ENCODE measurements around the gene SARM1.

The SARM1 gene

DNA sequence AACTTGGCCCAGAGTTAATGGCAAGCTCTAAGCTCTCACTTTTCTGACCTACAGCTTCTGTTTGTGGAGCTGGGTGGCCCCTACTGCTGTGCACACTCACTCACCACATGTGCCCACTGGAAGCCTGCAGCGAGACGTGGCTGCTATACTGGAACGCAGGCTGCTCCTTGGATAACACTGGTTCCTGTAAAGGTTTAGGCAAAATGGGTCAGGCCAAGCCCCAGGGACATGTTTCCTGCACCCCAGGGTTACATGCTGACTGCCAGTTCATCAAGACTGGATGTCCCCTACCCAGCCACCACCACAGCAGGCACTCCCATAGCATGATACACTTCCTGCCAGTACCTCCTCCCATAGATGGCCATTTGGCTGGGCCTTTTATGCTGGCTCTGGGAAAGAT, 22.5 kb upstream of the SARM1 start:
- Mint-ChIP-seq H3K4me1 (ENCODE audit: low read depth) (no peaks in the 10 kb centered on the region), H3K27me3 (no peaks in the 10 kb centered on the region), H3K27ac (no peak overlapping the region), H3K9me3 (ENCODE audit: low read depth) (no peaks in the 10 kb centered on the region), H3K4me3 (no peak overlapping the region), H3K36me3 (no peaks in the 10 kb centered on the region)

DNA sequence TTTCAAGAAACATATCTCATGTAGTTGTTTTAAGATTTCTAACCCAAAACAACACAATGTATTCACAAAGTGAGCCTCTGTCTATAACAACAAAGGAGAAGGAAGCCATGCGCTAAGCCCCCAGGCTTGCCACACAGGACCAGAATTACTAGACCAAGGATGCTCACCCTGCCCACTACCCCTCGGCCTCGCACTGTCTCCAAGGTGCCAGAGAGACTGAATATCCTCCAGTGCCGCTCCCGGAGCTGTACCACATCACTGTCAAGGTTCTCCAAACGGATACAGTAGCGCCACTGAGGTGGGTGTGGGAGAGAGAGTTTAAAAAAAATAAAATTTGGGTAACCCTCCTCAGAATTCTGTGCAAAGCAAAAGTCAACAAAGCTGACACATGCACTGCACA, 21.2 kb upstream of the SARM1 start:
- Mint-ChIP-seq H3K4me3 (no peak overlapping the region), H3K9me3 (ENCODE audit: low read depth) (no peaks in the 10 kb centered on the region), H3K4me1 (ENCODE audit: low read depth) (peaks cover 5% of the 10 kb centered on the region), H3K27me3 (no peaks in the 10 kb centered on the region), H3K36me3 (no peaks in the 10 kb centered on the region), H3K27ac (no peak overlapping the region)

GRCh38 chr17:28357061-28357900, 14.2 kb upstream of the SARM1 start, which contains the start of gene POLDIP2:
Gene POLDIP2, minus strand, starts transcription at chr17:28357527. Its CDS starts 79 bp downstream, at chr17:28357448.
- H3K36me3 Mint-ChIP-seq: no peaks in the 10 kb centered on the region
- peak within 1 kb of the TSS; percentile 91 for H3K27ac Mint-ChIP-seq
- H3K4me1 Mint-ChIP-seq (ENCODE audit: low read depth): peaks cover 27% of the 10 kb centered on the region
- no peaks in the 10 kb centered on the region for H3K9me3 Mint-ChIP-seq (ENCODE audit: low read depth)
- no peaks in the 10 kb centered on the region for H3K27me3 Mint-ChIP-seq
- H3K4me3 Mint-ChIP-seq: peak within 1 kb of the TSS; percentile 97

DNA sequence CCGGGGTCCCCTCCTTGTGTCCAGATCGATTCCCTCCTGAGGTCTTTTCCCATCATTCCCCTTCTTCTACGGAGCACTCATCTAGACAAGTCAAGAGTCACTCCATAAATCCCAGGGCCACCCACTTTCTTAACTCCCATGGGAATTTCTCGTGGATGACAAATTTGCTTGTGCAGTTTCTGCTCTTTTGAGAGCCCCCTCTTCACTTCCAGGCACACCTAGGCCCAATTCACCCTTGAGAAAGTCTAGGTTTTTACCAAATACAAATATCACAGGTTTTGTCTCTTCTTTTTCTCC, 13.6 kb upstream of the SARM1 start:
- Mint-ChIP-seq H3K27ac (peak overlapping the region; percentile 91), H3K4me1 (ENCODE audit: low read depth) (peaks cover 27% of the 10 kb centered on the region), H3K9me3 (ENCODE audit: low read depth) (no peaks in the 10 kb centered on the region), H3K36me3 (no peaks in the 10 kb centered on the region), H3K4me3 (peak overlapping the region; percentile 97), H3K27me3 (no peaks in the 10 kb centered on the region)

GRCh38 chr17:28363186-28363585, 8.3 kb upstream of the SARM1 start:
- no peaks in the 10 kb centered on the region for H3K9me3 Mint-ChIP-seq (ENCODE audit: low read depth)
- H3K4me3 Mint-ChIP-seq: no peak overlapping the region
- H3K4me1 Mint-ChIP-seq (ENCODE audit: low read depth): peaks cover 4% of the 10 kb centered on the region
- H3K27me3 Mint-ChIP-seq: no peaks in the 10 kb centered on the region
- H3K27ac Mint-ChIP-seq: no peak overlapping the region
- H3K36me3 Mint-ChIP-seq: no peaks in the 10 kb centered on the region

DNA sequence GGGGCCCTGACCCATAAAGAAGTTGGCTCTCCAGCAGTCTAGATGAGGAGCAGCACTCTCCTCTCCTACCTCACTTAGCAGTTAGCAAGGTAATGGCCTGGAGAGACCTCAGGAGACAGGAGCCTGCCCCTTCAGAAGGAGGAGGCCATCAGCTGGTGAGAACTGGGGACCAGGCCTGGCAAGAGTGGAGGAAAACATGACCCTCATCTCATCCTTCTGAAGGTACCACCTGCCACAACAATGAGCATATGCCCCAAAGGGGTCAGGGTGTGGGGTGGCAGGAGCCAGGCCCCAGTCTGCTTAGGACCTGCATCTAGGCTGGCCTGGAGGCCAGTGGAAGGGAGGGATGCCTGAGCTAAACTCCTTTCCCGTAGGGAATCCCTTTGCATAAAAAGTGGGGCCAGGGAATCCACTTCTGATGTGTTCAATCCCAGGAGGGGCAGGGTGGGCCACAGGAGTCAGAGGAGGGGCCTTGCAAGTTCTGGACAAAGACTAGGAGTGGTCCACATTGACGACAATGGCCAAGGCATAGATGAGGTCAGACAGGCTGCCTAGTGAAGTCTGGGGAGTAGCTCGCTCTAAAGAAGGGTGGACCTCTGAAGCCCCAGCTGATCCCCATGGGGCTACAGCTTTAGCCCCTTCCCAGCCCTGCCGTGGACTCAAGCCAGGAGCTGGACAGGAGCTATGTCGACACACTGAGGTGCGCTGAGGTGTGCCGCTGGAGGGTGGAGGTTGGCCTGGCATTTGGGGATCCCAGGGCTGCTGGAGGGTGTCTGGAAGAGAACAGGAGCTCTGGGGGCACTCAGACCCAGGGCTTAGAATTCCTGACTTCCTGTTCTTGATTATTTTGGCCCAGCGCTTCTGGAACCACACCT, 7.5 kb upstream of the SARM1 start:
- no peak overlapping the region for H3K27ac Mint-ChIP-seq
- no peak overlapping the region for H3K4me3 Mint-ChIP-seq
- no peaks in the 10 kb centered on the region for H3K27me3 Mint-ChIP-seq
- no peaks in the 10 kb centered on the region for H3K4me1 Mint-ChIP-seq (ENCODE audit: low read depth)
- H3K9me3 Mint-ChIP-seq (ENCODE audit: low read depth): no peaks in the 10 kb centered on the region
- no peaks in the 10 kb centered on the region for H3K36me3 Mint-ChIP-seq

DNA sequence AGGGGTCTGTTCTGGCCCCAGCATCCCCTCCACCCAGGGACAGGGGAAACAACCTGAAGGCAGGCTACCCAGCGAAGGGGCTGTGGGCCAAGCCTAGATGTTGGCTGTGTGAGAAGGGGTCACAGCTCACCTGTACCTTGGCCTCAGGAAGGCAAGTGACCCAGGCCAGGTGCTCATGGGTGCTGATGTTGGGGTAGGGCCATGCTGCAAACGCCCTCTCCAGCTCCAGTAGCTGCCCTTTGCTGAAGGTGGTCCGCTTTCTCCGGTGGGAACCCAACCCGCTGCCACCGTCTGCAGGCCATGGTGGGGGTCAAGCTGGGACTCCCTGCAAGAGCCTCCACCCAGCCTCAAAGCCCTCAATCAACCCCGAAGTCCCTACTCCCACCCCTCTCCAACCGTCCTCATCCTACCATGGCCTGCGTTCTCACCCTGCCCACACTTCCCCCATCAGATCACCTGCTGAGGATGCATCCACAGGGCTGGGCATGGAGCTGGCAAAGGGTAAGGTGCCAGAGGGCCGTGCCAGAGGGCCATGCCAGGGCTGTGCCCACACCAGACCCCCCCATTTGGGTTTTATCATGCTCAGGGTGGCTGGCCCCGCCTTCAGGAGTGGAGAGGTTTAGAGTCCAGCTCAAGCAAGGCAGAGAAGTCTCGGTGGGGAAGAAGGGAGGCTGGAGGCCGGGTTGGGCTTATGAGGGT, 6.7 kb upstream of the SARM1 start, which contains the start of gene SEBOX:
SEBOX (minus strand) TSS at position 535 of the 699 bp plus-strand sequence; CDS start at position 487, 48 bp downstream.
- Mint-ChIP-seq H3K27ac (no peak within 1 kb of the TSS), H3K27me3 (no peaks in the 10 kb centered on the region), H3K9me3 (ENCODE audit: low read depth) (no peaks in the 10 kb centered on the region), H3K4me1 (ENCODE audit: low read depth) (no peaks in the 10 kb centered on the region), H3K36me3 (no peaks in the 10 kb centered on the region), H3K4me3 (no peak within 1 kb of the TSS)

DNA sequence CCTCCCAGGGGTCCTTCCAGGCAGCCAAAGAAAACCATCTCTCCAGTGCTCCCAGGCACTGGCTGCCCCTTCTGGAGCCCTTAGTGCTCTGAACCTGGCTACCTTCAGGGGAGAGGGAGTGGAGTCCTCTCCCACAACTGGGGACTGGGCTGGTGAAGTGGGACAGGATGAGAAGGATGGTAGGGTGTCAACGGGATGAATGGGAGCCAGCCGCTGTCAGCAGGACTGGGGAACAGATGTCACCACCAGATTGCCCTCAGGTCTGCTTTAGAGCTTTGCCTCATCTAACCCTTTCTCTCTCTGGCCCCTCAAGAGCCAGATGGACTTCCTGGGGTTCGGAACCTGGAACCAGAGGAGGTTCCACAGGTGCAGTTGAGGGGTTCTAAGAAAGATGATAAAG, 6.0 kb upstream of the SARM1 start:
- H3K4me3 Mint-ChIP-seq: no peak overlapping the region
- H3K4me1 Mint-ChIP-seq (ENCODE audit: low read depth): peaks cover 4% of the 10 kb centered on the region
- no peaks in the 10 kb centered on the region for H3K27me3 Mint-ChIP-seq
- H3K27ac Mint-ChIP-seq: no peak overlapping the region
- no peaks in the 10 kb centered on the region for H3K36me3 Mint-ChIP-seq
- H3K9me3 Mint-ChIP-seq (ENCODE audit: low read depth): no peaks in the 10 kb centered on the region

DNA sequence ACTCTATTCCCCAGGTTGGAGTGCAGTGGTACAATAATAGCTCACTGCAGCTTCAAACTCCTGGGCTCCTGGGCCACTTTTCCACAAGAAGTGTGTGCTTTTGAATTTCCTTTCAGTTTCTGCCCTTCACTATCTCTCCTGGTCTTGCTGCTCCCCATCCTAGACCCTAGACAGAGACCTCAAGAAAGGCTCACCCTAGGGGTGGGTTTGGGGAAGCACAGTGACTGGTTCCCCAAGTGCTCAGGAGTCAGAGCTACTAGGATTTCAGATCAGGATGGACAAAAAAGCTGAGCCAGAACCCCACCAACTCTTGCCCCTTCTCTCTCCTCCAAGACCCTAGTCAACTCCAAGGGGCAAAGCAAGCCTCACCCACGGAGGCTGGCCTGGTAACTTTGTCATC, 4.9 kb upstream of the SARM1 start:
- Mint-ChIP-seq H3K36me3 (no peaks in the 10 kb centered on the region), H3K4me3 (no peak overlapping the region), H3K27ac (no peak overlapping the region), H3K27me3 (no peaks in the 10 kb centered on the region), H3K9me3 (ENCODE audit: low read depth) (no peaks in the 10 kb centered on the region), H3K4me1 (ENCODE audit: low read depth) (peaks cover 10% of the 10 kb centered on the region)

GRCh38 chr17:28367641-28368305, 3.7 kb upstream of the SARM1 start:
- Mint-ChIP-seq H3K36me3 (no peaks in the 10 kb centered on the region), H3K27me3 (no peaks in the 10 kb centered on the region), H3K4me1 (ENCODE audit: low read depth) (peaks cover 11% of the 10 kb centered on the region), H3K9me3 (ENCODE audit: low read depth) (no peaks in the 10 kb centered on the region), H3K4me3 (no peak overlapping the region), H3K27ac (no peak overlapping the region)

- Mint-ChIP-seq H3K4me3 (no peak overlapping the region), H3K36me3 (peaks cover under 1% of the 10 kb centered on the region), H3K27ac (no peak overlapping the region), H3K4me1 (ENCODE audit: low read depth) (peaks cover 17% of the 10 kb centered on the region), H3K9me3 (ENCODE audit: low read depth) (no peaks in the 10 kb centered on the region), H3K27me3 (no peaks in the 10 kb centered on the region)
Observed at GRCh38 chr17:28368306-28368831, 3.1 kb upstream of the SARM1 start.

- Mint-ChIP-seq H3K4me3 (no peak overlapping the region), H3K9me3 (ENCODE audit: low read depth) (no peaks in the 10 kb centered on the region), H3K27ac (no peak overlapping the region)
Observed at GRCh38 chr17:28368915-28369683, 2.4 kb upstream of the SARM1 start.

DNA sequence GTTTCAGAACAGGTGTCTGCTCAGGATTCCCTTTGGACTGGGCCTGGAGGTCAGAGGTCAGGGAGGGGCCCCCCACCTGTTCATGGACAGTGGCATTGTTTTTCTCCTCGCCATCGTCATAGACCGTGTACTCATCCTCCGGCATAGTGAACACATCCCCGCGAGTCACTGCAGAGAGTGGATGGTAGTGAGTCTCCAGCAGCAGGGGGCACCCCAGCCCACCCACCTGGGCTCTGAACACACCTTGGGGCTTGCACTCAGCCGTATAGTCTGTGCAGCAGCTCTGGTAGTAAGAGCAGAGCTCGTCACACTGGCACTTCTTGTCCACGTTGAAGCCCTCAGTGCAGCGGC, 1.8 kb upstream of the SARM1 start:
- peaks cover 5% of the 10 kb centered on the region for H3K36me3 Mint-ChIP-seq
- no peaks in the 10 kb centered on the region for H3K9me3 Mint-ChIP-seq (ENCODE audit: low read depth)
- H3K4me1 Mint-ChIP-seq (ENCODE audit: low read depth): peaks cover 21% of the 10 kb centered on the region
- no peaks in the 10 kb centered on the region for H3K27me3 Mint-ChIP-seq
- no peak overlapping the region for H3K27ac Mint-ChIP-seq
- H3K4me3 Mint-ChIP-seq: peak overlapping the region; percentile 13

More at GRCh38 chr17:28368915-28369683, 2.4 kb upstream of the SARM1 start:
- peaks cover 5% of the 10 kb centered on the region for H3K36me3 Mint-ChIP-seq
- H3K27me3 Mint-ChIP-seq: no peaks in the 10 kb centered on the region
- peaks cover 21% of the 10 kb centered on the region for H3K4me1 Mint-ChIP-seq (ENCODE audit: low read depth)

Measured in activated naive CD8-positive, alpha-beta T cell (primary cell).